ENCODE measurements around the gene CCDC136.

DNA sequence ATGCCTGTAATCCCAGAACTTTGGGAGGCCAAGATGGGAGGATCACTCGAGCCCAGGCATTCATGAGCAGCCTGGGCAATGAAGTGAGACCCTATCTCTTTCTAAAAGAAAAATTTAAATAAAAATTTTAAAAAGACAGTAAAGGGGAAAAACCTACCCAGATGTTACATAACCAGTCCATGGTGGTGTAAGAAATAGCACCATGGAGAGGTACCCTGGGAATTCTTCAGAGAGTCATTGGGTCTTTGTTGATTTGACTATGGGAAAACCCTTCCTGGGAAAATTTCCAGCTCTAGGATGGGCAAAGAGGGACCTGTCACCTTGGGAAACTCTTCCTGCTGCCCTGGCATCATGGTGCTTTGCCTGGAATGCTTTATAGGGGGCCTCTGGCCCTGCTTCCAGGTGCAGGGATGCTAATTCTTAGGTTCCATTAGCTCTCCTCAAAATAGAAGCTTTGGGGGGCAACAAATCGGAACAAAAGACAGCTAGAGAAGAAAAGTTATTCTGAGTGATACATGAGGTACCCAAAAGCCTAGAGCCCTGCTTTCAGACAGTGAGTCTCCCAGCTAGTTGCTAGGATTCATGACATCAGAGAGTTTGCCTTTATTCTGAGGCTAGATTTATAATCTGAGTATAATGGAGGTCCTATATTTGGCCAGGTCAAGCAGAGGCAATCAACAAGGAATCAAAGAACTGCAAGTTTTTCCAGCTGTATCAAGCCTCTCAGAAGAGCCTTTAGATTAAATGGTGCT, 10.1 kb downstream of the CCDC136 start:
- TF ChIP-seq RAD21 (IDR thresholded peaks at IDR 0.05; ENCODE audit: low read length), result no peak
- no peak for TF ChIP-seq GATA2 (CRISPR knock-in tag; IDR thresholded peaks at IDR 0.05)
- no peak for TF ChIP-seq MXI1 (IDR thresholded peaks at IDR 0.05; ENCODE audit: low read depth, low read length)
- TF ChIP-seq FOXM1 (IDR thresholded peaks at IDR 0.05; ENCODE audit: low read depth), result no peak
- TF ChIP-seq SMC3 (IDR thresholded peaks at IDR 0.05; ENCODE audit: low read depth, low read length), result no peak
- TF ChIP-seq, protein P1, sequence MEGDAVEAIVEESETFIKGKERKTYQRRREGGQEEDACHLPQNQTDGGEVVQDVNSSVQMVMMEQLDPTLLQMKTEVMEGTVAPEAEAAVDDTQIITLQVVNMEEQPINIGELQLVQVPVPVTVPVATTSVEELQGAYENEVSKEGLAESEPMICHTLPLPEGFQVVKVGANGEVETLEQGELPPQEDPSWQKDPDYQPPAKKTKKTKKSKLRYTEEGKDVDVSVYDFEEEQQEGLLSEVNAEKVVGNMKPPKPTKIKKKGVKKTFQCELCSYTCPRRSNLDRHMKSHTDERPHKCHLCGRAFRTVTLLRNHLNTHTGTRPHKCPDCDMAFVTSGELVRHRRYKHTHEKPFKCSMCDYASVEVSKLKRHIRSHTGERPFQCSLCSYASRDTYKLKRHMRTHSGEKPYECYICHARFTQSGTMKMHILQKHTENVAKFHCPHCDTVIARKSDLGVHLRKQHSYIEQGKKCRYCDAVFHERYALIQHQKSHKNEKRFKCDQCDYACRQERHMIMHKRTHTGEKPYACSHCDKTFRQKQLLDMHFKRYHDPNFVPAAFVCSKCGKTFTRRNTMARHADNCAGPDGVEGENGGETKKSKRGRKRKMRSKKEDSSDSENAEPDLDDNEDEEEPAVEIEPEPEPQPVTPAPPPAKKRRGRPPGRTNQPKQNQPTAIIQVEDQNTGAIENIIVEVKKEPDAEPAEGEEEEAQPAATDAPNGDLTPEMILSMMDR (IDR thresholded peaks at IDR 0.05), result no peak
- TF ChIP-seq, protein P2, sequence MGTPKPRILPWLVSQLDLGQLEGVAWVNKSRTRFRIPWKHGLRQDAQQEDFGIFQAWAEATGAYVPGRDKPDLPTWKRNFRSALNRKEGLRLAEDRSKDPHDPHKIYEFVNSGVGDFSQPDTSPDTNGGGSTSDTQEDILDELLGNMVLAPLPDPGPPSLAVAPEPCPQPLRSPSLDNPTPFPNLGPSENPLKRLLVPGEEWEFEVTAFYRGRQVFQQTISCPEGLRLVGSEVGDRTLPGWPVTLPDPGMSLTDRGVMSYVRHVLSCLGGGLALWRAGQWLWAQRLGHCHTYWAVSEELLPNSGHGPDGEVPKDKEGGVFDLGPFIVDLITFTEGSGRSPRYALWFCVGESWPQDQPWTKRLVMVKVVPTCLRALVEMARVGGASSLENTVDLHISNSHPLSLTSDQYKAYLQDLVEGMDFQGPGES (IDR thresholded peaks at IDR 0.05; ENCODE audit: low read depth, low read length), result no peak
- TF ChIP-seq USF2 (IDR thresholded peaks at IDR 0.05; ENCODE audit: borderline replicate concordance, low read depth, low read length), result no peak
- TF ChIP-seq POLR2AphosphoS5 (IDR thresholded peaks at IDR 0.05; ENCODE audit: low read depth, low read length), result no peak
